NCI-H748 (cell line): ENCODE results near the gene SETD1A.
A peak's percentile ranks its signal among the peaks of the same experiment; 100 is the strongest.
"Not testable (repeated sequence)": the region's sequence is repeated elsewhere in the genome, so short reads cannot be mapped to it uniquely, and the experiment has no call there.

ENCODE experiments used
- DNase-seq: peaks from one replicate; lab custom pipeline; 2025; ENCODE audit not compliant: unreplicated experiment; lab: John Stamatoyannopoulos, UW

SETD1A gene

GRCh38 chr16:30928390-30928789 is 29.2 kb upstream of the SETD1A start:
- no peak for DNase-seq

DNA sequence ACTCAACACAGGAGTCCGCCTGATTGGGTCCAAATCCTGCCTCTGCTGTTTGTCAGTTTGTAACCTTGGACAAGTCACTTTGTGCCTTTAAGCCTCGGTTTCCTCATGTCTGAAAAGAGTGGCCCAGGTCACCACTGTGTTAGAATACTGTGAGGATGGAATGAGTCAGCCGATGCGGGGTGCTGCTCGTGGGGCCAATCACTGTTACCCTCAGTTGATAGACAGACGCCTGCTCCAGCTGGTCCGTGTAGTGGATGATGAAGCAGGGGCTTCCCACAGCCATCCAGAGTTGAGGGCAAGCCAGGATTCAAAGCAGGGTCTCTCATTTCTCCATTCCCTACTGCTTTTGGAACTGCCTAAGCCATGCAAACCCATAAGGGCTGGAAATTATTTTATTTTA is 28.4 kb upstream of the SETD1A start:
- DNase-seq: no peak

DNA sequence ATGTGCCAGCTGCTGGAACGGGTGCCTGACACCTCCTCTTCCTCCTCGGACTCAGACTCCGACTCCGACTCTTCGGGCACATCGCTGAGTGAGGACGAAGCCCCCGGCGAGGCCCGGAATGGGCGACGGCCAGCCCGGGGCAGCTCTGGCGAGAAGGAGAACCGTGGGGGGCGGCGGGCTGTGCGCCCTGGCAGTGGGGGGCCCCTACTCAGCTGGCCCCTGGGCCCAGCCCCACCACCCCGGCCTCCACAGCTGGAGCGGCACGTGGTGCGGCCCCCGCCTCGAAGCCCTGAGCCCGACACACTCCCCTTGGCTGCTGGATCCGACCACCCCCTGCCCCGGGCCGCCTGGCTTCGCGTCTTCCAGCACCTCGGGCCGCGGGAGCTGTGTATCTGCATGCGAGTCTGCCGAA is 27.4 kb upstream of the SETD1A start:
- DNase-seq: no peak

DNA sequence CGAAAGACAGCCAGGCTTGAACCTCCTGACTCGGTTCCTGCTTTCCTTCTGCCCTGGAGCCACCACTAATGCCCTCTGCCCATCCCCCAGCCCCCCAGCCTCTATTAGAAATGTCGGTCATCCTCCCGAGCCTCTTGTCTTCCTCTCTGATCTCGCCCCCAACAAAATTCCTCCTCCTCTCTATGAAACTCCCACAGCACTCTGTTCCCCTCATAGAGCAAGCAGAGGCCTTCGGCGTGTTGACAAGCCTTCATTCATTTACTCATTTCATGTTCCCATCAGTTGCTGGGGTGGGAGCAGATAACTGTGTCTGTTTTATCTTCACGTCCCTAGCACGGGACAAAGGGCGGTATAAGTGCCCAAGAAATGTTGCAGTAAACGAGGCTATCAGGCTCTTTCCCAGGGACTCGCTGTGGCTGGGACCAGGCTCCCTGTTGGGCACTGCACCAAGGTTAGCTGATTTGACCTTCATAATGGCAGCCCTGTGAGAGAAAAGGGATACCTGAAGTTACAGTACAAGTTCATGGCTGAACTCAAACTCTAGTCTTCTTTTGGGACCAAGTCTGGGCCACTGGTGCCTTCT is 26.4 kb upstream of the SETD1A start:
- no peak for DNase-seq

DNA sequence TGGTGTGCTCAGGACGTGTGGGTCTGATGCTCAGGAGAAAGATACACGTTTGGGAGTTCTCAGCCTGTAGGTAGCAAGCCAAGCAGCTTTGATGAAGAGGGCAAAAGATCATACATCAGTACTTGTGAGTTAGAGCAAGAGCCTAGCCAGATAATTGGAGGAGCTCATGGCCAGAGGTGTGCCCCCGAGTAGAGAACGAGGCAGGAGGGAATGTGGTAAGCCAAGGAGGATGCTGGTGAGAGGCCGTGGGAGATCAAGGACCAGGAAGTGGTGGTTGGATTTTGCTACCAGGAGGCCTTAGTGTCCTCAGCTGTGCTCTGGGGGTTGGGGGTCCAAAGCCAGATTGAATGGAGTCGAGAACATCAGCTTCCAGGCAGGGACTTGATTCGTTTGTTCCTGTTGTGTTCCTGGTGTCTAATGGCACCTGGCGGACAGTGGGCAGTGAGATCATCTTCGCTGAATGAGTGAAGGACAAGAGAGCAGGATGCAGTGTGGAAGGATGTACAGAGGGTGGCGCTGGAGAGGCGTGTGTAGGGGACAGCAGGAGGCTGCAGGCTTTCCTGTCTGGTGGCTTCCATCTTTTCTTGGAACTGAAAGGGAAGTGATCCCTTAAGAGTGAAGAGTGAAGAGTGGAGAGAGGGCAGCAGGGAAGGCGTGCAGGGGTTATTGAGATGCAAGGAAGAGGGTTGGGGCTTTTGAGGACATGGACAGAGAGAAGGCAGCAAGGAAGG is 22.6 kb upstream of the SETD1A start:
- DNase-seq: peak; percentile 41

DNA sequence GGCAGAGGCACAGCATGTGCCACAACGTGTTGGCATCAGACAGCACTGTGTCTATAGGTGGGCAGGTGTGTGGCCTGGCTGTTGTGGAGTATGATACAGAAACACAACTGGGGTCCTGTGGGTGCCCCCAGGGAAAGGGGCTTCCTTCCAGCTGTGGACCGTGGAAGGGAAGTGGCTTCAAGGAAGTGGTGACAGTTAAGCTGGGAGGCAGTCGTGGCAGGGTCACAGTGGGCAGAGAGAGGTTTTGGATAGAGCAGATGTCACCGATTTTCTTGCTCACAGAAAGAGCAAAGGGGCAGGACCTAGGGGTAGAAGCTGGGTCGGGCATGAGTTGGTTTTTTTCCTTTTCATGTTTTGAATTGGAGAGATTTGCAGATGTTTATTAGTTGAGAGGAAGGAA is 19.9 kb upstream of the SETD1A start:
- no peak for DNase-seq

DNA sequence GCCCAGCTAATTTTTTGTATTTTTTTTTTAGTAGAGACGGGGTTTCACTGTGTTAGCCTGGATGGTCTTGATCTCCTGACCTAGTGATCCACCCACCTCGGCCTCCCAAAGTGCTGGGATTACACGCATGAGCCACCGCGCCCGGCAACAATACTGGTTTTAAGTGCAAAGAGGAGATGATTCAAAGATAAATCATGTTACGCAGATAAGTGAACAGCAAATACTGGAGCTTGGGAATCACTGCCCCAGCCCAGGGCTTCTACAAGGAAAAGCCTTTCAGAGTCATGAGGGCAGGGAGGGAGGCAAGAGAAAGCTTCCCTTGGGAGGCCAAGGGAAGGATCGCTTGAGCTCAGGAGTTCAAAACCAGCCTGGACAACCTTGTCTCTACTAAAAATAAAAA is 18.0 kb upstream of the SETD1A start:
- DNase-seq: not testable (repeated sequence)

DNA sequence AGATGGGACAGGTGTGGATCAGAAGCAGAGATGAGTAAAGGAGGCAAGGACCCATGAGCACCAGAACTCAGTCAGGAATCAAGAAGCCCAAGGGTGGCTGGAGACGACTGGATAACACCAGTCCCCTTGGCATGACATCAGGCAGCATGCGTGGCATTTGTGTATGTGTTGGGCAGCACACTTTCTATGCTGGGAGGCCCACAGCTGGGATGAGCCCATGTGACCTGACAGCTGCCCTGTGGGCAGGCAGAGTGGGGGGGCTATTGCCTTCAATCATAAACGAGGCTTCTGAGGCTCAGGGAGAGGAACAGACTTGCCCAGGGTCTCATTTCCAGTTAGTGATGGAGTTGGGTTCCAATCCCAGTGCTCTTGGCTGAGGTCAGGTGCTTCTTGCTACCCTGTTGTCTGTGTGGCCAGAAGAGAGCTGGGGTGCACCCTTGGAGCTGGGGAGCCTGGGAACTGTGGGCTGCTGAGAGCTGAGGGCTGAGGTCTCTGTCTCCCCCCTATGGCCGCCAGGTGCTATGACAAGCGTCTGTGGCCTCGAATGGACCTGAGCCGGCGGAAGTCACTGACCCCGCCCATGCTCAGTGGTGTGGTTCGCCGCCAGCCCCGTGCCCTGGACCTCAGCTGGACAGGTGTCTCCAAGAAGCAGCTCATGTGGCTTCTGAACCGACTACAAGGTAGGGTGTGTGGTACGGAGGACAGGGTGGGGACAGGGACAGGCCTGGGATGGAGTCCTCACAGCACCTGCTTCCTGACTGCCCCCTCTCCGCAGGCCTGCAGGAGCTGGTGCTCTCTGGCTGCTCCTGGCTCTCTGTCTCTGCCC is 15.7 kb upstream of the SETD1A start:
- peak; percentile 55 for DNase-seq

GRCh38 chr16:30942426-30942806 is 15.1 kb upstream of the SETD1A start:
- no peak for DNase-seq

DNA sequence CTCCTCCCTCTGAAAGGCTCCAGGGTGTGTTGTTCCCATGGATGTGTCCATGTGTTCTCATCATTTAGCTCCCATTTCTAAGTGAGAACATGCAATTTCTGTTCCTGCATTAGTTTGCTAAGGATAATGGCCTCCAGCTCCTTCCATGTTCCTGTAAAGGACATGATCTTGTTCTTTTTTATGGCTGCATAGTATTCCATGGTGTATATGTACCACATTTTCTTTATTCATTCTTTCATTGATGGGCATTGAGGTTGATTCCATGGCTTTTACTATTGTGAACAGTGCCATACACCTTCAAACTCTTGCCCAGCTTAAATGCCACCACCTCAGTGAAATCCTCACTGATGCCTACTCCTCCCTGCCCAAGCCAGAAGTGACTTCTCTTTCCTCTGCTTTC is 13.2 kb upstream of the SETD1A start:
- no peak for DNase-seq

GRCh38 chr16:30946671-30947540 is 10.6 kb upstream of the SETD1A start:
- DNase-seq: no peak

GRCh38 chr16:30947541-30947858 is 10.1 kb upstream of the SETD1A start:
- DNase-seq: no peak

GRCh38 chr16:30947859-30948666 is 9.5 kb upstream of the SETD1A start:
- DNase-seq: peak; percentile 94

GRCh38 chr16:30948667-30949649 is 8.6 kb upstream of the SETD1A start, which contains the start of gene ORAI3:
TSS of gene ORAI3 (plus strand) at chr16:30949068. CDS start at chr16:30949290, 222 bp downstream.
- DNase-seq: peak; percentile 46

- peak; percentile 23 for DNase-seq
These were observed 7.7 kb upstream of the SETD1A start for GRCh38 chr16:30949650-30950515.

GRCh38 chr16:30950516-30951065 is 7.0 kb upstream of the SETD1A start:
- no peak for DNase-seq

DNA sequence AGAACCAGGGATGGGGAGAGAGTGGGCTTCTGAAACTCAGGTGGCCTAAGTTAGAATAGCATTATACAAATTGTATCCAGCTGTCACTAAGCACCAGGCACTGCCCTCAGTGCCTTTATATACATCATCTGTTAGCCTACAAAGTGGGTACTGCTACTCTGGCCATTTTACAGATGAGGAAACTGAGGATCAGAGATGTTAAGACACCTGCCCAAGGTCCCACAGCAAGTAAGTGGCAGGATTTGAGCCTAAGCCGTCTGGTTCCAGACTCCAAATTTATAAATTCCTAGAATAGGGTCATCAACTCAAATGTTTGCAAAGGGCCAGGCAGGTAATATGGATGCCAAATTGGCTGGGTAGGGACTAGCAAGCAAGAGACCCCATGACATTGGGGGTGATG is 6.4 kb upstream of the SETD1A start:
- DNase-seq: no peak

DNA sequence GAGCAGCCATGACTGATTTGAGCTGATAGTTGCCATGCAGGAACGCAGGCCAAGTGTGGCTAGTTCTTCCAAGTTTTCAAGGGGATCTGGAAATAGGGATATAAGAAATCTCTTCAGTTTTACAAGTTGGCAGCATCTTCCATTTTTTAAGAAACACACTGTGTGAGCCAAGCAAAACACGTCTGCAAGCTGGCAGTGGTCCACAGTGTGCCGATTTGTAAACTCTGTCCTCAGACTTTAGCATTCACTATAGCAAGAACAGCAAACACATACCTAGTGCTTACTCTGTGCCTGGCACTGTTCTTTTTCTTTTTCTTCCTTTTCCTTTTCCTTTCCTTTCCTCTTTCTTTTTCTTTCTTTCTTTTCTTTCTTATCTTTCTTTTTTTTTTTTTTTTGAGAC is 5.8 kb upstream of the SETD1A start:
- no peak for DNase-seq
